ENCODE measurements around the gene VAMP2. TPM values are rescaled to one million over a fixed set of nuclear protein-coding genes. Genes with fewer than 3 reads are reported as not detected.

Gene VAMP2
- total and polyA plus RNA-seq, 9 of the 15 experiments (the other 6 are each of a cell fraction or from before 2014, with no cell fraction given) = 2.3 to 31.8 (median 6.0) TPM

DNA sequence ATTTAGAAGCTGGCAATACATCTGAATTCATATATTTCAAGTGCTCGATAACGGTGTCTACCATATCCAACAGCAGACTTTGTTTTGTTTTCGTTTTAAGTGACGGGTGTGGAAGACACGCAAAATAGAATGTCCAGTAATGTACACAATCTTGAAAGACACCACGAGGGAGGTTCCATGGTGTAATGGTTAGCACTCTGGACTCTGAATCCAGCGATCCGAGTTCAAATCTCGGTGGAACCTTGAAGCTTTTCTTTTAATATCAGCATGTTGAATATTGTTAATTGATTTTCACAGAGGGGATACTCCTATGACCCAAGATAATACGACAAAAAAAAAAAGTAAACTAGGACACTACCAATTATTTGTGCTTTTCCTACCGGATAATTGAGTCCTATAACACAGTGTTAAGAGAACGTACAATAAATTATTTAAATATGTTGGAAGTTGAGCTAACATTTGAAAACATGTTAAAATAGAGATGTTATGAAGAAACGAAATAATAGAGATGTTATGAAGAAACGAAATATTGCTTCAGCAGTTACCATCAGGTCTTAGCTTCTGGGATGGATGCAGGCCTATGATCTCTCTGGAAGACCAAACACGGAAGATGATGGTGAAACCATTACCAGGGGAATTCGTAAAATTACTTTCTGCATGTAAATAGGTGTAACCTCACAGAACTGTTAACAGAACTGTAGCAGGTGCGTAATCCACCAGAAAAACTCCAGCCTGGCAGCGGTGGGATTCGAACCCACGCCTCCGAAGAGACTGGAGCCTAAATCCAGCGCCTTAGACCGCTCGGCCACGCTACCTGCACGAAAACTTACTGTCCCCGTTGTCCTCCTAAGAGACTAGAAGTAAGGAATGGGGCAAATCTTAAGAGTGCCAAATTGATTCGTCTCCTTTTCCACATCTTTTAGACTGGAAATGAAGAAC is 42.9 kb downstream of the VAMP2 start (continued):
- TF ChIP-seq CSDE1 (IDR thresholded peaks at IDR 0.05) (peak in 1 of 2 experiments; percentile 63; a peak in 2 of 4 replicates), NR1H2 (CRISPR knock-in tag; IDR thresholded peaks at IDR 0.05) (0 out of 2 replicates have a peak, but pooled peaks have one; percentile 80), CXXC5 (CRISPR knock-in tag; IDR thresholded peaks at IDR 0.05) (peak; percentile 25), FOXM1 (IDR thresholded peaks at IDR 0.05; ENCODE audit: low read depth) (no peak), FOXM1 (CRISPR knock-in tag; IDR thresholded peaks at IDR 0.05; ENCODE audit: low read depth) (peak; percentile 28; the same call in 1 of the 2 replicates), ZKSCAN1 (IDR thresholded peaks at IDR 0.05; ENCODE audit: low read depth, low read length) (peak; percentile 58), PHF8 (IDR thresholded peaks at IDR 0.05; ENCODE audit: borderline replicate concordance, low read length) (no peak), MAZ (CRISPR knock-in tag; conservative IDR thresholded peaks at IDR 0.05 in 1 of 2, IDR thresholded peaks at IDR 0.05 in 1 of 2) (peak; percentile 64 to 92), MTA1 (IDR thresholded peaks at IDR 0.05; ENCODE audit: borderline replicate concordance) (peak; percentile 31; the same call in 1 of the 2 replicates), PHF20 (IDR thresholded peaks at IDR 0.05; ENCODE audit: partially characterized antibody) (peak; percentile 26), FOXA1 (IDR thresholded peaks at IDR 0.05; ENCODE audit: borderline replicate concordance) (no peak), RBM15 (IDR thresholded peaks at IDR 0.05; ENCODE audit: insufficient read depth, low read length) (no peak), TBL1XR1 (IDR thresholded peaks at IDR 0.05; ENCODE audit: low read length in 2 of 2) (peak; percentile 72 to 98; a peak in 3 of 4 replicates), NFXL1 (CRISPR knock-in tag; IDR thresholded peaks at IDR 0.05) (no peak), NUFIP1 (IDR thresholded peaks at IDR 0.05; ENCODE audit: partially characterized antibody) (peak; percentile 35), ZNF134 (CRISPR knock-in tag; conservative IDR thresholded peaks at IDR 0.05) (no peak), IRF2 (CRISPR knock-in tag; IDR thresholded peaks at IDR 0.05) (no peak), TAF15 (IDR thresholded peaks at IDR 0.05; ENCODE audit: low read depth, low read length) (no peak), TEAD4 (IDR thresholded peaks at IDR 0.05; ENCODE audit: low read length) (peak; percentile 80), TEAD4 (CRISPR knock-in tag; IDR thresholded peaks at IDR 0.05; ENCODE audit: borderline replicate concordance) (no peak)
- TF ChIP-seq, protein P1, sequence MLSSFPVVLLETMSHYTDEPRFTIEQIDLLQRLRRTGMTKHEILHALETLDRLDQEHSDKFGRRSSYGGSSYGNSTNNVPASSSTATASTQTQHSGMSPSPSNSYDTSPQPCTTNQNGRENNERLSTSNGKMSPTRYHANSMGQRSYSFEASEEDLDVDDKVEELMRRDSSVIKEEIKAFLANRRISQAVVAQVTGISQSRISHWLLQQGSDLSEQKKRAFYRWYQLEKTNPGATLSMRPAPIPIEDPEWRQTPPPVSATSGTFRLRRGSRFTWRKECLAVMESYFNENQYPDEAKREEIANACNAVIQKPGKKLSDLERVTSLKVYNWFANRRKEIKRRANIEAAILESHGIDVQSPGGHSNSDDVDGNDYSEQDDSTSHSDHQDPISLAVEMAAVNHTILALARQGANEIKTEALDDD (IDR thresholded peaks at IDR 0.05) = peak; percentile 81
- TF ChIP-seq, protein P2, sequence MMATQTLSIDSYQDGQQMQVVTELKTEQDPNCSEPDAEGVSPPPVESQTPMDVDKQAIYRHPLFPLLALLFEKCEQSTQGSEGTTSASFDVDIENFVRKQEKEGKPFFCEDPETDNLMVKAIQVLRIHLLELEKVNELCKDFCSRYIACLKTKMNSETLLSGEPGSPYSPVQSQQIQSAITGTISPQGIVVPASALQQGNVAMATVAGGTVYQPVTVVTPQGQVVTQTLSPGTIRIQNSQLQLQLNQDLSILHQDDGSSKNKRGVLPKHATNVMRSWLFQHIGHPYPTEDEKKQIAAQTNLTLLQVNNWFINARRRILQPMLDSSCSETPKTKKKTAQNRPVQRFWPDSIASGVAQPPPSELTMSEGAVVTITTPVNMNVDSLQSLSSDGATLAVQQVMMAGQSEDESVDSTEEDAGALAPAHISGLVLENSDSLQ (IDR thresholded peaks at IDR 0.05) = peak; percentile 59; the same call in 1 of the 2 replicates
- TF ChIP-seq, protein P3, sequence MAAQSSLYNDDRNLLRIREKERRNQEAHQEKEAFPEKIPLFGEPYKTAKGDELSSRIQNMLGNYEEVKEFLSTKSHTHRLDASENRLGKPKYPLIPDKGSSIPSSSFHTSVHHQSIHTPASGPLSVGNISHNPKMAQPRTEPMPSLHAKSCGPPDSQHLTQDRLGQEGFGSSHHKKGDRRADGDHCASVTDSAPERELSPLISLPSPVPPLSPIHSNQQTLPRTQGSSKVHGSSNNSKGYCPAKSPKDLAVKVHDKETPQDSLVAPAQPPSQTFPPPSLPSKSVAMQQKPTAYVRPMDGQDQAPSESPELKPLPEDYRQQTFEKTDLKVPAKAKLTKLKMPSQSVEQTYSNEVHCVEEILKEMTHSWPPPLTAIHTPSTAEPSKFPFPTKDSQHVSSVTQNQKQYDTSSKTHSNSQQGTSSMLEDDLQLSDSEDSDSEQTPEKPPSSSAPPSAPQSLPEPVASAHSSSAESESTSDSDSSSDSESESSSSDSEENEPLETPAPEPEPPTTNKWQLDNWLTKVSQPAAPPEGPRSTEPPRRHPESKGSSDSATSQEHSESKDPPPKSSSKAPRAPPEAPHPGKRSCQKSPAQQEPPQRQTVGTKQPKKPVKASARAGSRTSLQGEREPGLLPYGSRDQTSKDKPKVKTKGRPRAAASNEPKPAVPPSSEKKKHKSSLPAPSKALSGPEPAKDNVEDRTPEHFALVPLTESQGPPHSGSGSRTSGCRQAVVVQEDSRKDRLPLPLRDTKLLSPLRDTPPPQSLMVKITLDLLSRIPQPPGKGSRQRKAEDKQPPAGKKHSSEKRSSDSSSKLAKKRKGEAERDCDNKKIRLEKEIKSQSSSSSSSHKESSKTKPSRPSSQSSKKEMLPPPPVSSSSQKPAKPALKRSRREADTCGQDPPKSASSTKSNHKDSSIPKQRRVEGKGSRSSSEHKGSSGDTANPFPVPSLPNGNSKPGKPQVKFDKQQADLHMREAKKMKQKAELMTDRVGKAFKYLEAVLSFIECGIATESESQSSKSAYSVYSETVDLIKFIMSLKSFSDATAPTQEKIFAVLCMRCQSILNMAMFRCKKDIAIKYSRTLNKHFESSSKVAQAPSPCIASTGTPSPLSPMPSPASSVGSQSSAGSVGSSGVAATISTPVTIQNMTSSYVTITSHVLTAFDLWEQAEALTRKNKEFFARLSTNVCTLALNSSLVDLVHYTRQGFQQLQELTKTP (IDR thresholded peaks at IDR 0.05; ENCODE audit: low read depth in 1 of 2, partially characterized antibody in 2 of 2) = peak in 1 of 2 experiments; percentile 24
